GM10847 (cell line): ENCODE results near the gene PHACTR1.
A peak's percentile ranks its signal among the peaks of the same experiment; 100 is the strongest.

Experiments used
- POLR2A ChIP-seq: IDR thresholded peaks from 2 replicates; pipeline ENCODE4 v1.6.1; 2011; ENCODE audit not compliant: insufficient read length; ENCODE audit errors: extremely low read depth

Gene PHACTR1

DNA sequence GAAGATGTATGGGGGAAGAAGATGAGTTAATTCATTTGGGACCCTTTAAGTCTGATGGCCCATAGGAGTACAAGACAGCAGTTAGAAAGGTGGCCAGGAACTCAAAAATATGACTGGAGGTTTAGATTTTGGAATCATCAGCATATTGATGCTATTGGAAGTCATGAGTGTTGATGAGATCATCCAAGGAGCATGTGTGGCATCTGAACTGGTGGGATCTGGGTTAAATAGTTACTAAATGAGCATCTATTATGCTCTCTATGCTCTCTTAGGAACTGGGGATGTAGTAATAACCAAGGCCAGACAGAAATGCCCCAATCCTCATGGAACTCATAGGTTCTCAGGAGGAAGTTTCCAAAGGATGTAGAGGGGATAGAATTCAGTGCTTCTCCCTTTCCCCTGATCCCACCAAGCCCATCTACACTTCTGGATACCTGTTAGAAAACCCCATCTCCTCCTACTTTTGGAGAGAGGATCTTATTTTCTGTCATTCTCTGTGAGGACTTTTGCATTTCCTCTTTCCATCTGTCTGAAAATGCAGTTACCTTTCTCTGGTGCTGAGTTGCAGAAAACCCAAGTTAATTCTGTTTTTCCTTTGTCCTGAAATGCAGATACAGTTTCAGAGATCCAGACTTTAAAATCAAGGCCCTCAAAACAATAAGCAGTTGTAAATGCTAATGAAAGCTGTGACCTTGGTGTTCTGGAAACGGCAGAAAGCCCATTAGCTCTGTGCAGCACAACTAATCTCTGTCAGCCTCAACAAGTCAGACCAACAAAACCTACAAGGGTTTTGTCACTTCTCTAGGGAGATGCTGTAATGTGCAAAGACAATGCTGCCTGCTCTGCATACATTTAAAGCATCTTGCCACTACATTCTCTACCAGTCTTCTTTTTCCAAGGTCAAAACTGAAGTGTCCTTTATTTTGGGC is 546.0 kb downstream of the PHACTR1 start:
- no peak for TF ChIP-seq POLR2A

- no peak for TF ChIP-seq POLR2A
Measured at GRCh38 chr6:13263669-13264068, 547.1 kb downstream of the PHACTR1 start.

DNA sequence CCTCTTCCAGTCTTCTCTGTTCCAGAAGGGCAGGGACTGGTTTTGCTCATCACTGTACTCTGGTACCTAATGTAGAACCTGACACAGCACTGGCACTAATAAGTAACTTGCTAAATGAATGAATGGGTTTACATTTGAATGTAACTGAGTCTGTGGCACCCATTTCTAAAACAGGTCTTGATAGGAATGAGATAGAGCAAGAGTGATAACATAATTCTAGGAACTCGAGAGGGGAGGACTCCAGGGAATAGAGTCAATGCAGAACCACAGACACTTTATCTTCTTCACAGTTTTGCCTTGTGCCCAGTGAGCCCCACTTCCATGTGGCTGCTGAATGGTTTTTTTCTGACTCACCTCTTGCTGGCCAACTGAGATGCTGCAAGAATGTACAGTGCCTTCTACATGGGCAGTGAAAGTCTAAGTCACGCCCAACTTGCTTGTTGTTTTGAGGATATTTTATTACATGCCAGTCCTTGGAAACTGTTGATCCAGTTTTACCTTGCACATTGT is 550.6 kb downstream of the PHACTR1 start:
- no peak for TF ChIP-seq POLR2A

GRCh38 chr6:13268913-13269518 is 552.4 kb downstream of the PHACTR1 start:
- no peak for TF ChIP-seq POLR2A

DNA sequence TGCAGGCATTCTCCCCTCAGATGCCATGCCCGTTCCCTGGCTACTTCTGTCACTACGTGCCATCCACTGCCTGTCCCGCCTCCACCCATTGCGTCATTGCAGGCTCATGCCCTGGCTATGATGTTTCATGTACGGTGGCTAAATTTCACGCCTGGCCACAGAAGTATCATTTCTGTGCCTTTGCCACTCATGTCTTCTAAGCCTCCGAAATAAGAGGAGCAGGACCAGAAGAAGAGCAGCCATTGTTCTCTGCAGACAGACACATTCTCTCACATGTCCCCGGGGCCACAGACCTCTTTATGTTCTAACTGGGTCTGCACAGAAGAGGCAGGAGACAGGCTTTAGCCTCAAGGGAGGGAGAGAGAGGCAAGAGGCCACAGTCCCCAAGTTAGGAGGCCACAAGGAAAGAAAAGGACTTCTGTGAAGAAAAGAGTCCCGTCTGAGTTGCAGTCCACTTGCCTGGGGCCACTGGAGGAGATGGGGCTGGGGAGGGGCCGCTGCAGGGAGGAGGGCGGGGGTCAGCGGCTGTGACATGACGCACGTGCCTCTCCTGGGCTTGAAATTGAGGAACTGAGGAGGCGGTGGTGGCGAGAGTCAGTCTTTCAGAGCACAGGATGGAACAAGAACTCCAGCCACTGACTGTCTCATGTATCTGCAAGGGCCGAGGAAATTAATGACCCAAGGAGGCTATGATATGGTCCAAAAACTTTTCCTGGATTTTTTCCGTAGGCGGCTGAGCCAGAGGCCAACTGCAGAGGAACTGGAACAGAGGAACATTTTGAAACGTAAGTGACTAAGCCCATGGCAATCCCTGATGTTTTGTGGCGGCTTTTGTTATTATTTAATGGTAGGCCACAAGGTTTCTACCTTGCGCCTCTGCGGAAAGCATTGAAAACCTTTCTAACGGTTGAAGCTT is 555.8 kb downstream of the PHACTR1 start:
- TF ChIP-seq POLR2A: peak; percentile 45

GRCh38 chr6:13273202-13273930 is 556.8 kb downstream of the PHACTR1 start:
- no peak for TF ChIP-seq POLR2A

DNA sequence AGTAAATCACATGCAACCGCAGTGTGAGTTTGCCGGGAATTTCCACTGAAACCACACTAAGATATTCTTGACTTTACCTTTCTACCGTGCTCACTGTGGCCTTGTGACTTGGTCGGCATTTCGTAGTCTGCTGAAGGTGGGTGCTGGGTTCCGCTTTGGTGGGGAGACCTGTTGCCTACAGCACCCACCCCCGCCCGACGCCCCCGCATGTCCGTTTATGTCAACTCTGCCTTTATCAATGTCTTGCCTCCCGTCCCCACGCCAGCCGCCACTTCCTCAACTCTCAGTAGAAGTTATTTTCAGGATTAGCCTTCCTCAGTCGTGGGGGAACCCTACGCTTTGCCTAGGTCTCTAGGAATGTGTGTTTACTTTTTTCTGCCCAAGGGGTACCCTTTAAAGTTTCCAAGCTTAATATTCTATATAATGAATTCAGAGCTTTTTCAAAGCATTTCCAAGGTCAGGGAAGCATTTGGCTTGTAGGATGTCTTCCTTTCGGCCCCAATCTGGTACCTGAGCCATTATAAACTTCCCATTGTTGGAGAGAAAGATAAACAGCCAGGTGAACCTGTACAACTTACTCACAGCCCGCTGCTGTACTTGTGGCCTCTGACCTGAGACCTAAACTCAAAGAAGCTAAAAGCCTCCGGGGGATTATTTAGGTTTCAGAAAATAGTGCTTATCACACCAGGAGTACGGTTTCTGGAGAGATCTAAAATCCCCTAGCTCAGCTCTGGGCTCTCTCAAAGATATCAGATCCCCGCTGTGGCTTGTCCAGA is 557.6 kb downstream of the PHACTR1 start:
- no peak for TF ChIP-seq POLR2A

- no peak for TF ChIP-seq POLR2A
Measured at GRCh38 chr6:13274707-13275434, 558.3 kb downstream of the PHACTR1 start.

DNA sequence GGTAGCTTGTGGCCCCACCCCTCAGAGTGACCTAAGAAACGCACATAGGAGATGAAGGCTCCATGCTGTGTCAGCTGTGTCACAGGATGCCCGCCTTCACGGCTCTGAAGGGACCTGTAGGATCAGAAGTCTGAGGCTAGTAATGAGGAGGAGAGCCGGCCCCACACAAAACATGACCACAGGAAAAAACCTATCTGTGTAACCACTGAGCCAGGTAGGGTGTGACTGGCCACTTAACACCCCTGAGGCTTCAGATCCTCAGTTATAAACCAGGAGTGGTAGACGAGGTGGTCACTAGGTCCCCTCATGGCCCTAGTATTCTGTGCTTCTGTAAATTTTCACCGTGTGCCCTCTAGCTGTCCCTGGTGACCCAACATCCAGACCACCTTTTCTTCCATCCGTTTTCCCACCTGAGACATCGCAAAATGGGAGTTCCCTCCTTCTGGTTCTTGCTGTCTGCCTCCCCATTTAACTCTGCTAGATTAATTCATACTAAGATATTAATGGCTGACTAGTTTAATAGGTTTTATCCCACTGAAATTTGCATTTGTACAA is 558.9 kb downstream of the PHACTR1 start:
- TF ChIP-seq POLR2A: no peak

- no peak for TF ChIP-seq POLR2A
Measured at GRCh38 chr6:13277231-13277630, 560.7 kb downstream of the PHACTR1 start.

- TF ChIP-seq POLR2A: no peak
Measured at GRCh38 chr6:13278164-13278563, 561.6 kb downstream of the PHACTR1 start.

GRCh38 chr6:13278991-13279390 is 562.4 kb downstream of the PHACTR1 start:
- no peak for TF ChIP-seq POLR2A

- no peak for TF ChIP-seq POLR2A
Measured at GRCh38 chr6:13280254-13280653, 563.7 kb downstream of the PHACTR1 start.
